Endothelial cell of hepatic sinusoid (primary cell): Measurements from ENCODE around the gene PNISR.

Source experiments
- in situ Hi-C: cut with HindIII; loops from 2 replicates; pipeline ENCODE4 v1.10.0; 2017; ENCODE audit warnings: low sequenced_read_pairs

PNISR gene

DNA sequence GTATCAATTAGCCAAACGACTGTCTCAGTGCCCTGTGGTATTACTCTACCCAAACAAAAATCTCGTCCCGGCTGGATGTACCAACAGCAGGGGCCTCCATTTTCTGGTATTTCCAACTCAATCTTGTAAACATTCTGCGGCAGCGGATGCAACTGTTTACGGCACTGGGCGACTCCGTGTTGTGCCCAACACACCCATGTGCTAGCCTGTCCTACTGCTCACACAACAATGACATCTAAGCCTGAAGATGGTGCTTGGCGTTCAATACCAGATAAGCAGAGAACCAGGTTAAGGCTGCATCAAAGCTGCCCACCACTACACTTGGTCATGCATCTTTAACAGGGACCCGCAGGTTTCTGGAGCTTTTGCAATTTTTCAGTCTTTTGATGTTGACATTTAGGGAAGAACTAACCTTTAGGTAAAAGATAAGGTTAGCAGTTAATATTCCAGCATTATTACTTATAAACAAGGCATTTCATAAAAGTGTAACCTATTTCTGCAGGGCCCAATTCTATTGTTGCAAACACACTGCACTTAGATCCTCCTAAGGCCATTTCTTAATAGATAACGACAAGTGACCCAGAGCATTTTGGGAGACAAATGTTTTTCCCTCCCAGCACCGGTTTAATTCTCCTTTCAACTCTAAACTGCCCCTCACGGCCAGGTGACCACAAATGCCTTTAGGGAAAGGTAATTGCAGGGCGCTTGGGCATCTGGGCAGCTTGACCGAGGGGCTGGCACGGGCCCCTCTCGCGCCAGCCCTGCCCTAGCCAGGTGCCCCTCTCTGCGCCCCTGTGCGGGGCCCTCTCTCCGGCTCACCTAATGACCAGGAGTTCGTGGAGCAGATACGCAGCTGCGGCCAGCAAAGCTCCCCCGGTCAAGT, 76.6 kb downstream of the PNISR start:
- in situ Hi-C loops: no loop called here
